ENCODE measurements around the gene SFN.
"Not testable (repeated sequence)": the region's sequence is repeated elsewhere in the genome, so short reads cannot be mapped to it uniquely, and the experiment has no call there.

The SFN gene

DNA sequence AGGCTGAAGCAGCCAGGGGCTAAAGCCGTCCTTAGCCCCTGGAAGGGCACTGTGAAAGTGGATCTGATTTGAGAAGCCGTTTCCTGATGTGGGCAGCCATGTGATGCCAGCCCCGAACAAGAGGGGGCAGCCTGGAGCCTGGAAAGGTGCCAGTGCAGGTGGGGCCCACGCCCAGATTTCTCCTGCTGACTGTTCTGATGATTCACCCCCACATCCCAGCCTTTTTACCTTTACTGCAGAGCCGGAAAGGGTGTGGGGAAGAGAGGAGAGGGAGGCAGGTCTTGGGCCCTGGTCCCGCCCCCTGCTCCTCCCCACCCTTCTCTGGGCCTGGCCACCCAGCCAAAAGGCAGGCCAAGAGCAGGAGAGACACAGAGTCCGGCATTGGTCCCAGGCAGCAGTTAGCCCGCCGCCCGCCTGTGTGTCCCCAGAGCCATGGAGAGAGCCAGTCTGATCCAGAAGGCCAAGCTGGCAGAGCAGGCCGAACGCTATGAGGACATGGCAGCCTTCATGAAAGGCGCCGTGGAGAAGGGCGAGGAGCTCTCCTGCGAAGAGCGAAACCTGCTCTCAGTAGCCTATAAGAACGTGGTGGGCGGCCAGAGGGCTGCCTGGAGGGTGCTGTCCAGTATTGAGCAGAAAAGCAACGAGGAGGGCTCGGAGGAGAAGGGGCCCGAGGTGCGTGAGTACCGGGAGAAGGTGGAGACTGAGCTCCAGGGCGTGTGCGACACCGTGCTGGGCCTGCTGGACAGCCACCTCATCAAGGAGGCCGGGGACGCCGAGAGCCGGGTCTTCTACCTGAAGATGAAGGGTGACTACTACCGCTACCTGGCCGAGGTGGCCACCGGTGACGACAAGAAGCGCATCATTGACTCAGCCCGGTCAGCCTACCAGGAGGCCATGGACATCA is at the start of gene SFN:
Gene SFN (plus strand): TSS at position 369 of the 904 bp plus-strand sequence. CDS start 64 bp downstream, at position 433.
- DNase-seq, result peak; percentile 96

DNA sequence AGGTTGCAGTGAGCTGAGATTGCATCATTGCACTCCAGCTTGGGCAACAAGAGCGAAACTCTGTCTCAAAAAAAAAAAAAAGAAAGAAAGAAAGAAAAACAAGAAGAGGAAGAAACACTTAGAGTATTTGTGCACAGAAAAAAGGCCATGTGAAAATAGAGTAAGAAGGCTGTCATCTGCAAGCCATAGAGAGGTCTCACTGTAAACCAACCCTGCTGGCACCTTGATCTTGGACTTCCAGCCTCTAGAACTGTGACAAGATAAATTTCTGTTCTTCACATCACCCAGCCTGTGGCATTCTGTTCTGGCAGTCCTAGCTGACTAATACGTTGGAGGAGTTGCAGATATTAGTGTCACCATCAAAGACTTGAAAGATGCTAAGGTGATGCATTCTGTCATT is 48.6 kb upstream of the SFN start:
- no peak for DNase-seq

DNA sequence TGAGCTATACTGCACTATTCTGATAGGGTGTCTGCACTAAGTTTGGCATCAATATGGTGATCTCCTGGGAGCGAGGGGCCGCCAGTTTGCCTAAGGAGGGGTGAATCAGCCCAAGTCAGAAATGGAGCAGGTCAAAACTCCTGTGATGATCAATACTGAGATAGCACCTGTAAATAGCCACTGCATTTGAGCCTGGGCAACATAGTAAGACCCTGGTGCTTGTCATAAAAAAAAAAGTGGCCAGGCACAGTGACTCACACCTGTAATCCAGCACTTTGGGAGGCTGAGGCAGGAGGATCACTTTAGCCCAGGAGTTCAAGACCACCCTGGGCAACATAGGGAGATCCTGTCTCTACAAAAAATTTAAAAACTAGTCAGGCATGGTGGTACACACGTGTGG is 48.1 kb upstream of the SFN start:
- no peak for DNase-seq

DNA sequence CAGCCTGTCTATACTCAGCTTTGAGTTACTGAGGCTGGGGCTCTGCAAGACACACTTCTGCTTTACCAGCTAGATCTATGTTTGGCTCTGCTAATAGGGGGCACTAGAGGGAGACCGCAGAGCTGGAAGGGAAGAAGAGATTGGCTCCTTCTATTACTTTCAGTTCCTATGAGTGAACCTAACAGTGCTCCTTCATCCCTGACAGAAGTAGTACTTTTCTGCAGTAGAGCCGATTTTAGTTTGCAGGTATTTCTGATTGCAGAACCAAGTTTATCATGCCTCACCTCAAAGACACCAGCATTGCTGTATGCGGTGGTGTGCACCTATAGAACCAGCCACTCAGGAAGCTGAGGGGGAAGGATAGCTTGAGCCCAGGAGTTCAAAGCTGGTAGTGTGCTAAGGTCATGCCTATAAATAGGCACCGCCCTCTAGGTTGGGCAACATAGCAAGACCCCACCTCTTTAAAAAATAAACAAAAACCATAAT is 42.1 kb upstream of the SFN start:
- no peak for DNase-seq

DNA sequence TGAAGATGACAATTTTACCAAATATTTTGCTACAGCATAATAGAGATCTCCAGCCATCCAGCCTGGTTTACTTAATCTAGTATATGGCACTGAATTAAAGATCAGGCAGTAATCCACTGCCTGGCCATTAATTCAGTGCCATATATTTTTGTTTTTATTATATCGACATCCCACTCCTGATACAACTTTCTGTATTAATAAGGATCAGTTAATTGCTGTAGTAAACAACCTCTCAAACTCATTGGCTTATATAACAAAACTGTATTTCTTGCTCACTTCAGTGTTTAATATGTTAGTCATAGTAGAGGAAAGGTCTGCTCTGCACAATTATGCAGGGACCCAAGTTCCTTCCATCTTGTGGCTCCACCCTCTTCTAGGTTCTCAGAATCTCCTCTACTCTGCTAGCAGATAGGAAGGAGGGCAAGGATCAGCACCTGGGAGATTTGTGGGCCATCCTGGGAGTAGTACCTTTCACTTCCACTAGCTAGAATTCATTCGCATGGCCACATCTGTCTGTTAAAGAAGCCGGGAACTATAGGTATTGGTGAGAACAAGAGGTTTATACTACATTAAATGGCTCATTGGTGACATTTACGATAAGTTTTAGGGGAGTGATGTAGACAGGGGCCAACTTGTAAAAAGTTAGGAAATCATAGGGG is 40.1 kb upstream of the SFN start:
- no peak for DNase-seq

DNA sequence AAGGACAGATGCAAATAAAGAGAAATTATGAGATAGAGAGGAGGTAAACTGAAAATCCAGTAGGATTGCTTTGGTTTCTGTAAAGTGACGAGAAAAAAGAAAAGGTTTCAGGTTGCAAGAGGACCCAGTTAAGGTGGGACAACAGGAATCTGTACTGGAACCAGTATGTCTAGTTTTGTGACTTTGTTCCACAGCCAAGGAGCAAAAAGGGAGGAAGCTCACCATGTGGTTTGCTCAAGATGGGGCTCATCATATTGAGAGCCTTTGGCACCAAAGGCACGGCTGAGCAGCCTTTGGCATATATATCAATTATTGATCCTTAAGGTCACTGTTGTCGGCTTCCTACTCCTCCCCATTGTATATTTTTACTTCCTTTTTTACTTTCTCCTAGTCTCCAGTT is 38.2 kb upstream of the SFN start:
- no peak for DNase-seq

DNA sequence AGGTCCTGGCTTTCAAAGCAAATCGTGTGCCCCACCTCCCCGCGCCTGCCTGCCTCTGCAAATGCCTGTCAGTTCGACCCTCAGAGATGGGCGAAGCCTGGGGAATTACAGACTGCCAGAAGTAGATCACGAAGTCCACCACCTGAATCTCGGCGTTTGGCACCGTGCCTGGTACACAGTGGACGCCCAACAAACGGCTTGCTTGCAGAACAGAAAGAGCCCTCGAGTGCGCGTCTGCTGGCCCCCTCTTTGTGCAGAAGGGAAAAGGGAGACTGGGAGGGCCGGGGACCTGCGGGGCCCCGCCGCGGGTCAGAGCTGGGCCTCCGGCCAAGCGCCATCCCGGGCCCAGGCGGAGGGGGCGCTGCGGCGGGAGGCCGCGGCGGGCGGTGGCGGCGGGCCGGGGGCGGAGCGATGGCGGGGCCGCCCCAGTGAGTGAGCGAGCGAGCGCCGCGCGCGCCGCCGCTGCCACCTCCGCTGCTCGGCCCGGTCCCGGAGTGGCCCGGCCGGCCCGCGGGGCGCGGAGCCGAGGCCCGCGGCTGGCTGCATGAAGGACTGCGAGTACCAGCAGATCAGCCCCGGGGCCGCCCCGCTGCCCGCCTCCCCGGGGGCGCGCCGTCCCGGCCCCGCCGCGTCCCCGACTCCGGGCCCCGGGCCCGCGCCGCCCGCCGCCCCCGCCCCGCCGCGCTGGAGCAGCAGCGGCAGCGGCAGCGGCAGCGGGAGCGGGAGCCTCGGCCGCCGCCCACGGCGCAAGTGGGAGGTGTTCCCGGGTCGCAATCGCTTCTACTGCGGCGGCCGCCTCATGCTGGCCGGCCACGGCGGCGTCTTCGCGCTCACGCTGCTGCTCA is 36.5 kb upstream of the SFN start, which contains the start of gene ZDHHC18:
Gene ZDHHC18 (plus strand): TSS at position 428 of the 845 bp plus-strand sequence. CDS start 117 bp downstream, at position 545.
- peak; percentile 61 for DNase-seq

DNA sequence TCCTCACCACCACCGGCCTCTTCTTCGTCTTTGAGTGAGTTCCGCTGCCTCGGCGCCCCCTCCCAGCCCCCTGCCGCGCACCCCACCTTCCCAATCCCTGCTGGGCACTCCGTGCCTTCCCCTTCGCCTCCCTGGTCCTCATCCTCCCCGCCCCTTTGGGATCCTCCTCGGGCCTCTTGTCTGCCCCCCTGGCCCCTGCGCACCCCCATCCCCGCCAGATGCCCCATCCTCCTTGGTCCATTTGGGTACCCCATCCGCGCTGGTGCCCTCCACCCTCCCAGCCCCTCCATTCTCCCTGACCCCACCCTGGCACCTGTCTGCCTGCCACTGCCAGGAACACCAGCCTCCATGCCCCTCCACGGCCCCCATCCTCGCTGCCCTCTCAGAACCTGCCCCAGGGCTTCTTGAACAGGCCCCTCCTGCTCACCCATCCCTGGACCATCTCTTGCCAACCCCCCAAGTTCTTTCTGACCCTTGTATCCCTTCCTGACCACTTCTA is 35.8 kb upstream of the SFN start:
- DNase-seq, result no peak

DNA sequence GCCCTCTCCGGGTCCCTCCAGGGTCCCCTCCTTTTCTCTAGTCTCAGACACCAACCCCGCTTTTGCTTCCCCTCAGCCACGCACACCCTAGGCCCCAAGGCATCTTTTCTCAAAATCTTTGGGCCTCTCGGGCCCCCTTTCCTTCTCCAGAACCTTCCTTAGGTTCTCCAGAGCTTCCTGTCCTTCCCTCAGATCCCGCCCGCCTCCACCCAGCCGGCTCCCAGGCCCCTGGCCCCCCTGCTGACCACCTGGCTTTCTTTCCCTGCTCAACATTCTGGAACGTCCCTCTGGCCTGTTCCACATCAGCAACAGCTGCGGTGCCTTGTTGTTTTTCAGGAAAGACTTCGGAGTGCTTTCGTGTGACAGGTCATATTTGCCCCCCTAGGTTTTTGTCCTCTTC is 35.3 kb upstream of the SFN start:
- DNase-seq, result no peak

DNA sequence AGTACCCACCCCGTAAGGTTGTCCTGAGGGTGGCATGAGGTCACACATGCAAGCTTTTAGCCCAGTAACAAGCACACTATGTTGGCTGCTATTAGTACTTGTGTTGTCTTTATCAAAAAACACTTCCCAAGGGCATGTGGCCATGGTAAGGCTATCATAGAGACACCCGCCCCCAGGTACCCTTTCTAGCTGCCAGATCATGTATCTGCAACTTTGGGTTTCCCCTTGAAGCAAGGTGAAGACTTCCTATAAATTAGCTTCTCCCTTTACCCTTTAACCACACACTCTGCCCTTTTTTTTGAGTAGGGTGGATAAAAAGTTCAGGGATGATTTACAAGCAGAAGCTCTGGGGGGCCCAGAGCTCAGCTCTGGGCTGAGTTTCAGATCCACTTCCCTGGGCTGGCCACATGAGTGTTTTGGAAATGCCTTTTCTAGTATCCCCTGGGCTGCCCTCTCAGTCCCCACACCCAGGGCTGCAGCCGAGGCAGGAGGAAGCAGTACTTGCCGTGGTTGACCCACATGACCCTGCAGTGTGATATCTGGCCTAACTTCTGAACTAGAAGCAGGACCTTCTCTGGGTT is 34.4 kb upstream of the SFN start:
- no peak for DNase-seq

DNA sequence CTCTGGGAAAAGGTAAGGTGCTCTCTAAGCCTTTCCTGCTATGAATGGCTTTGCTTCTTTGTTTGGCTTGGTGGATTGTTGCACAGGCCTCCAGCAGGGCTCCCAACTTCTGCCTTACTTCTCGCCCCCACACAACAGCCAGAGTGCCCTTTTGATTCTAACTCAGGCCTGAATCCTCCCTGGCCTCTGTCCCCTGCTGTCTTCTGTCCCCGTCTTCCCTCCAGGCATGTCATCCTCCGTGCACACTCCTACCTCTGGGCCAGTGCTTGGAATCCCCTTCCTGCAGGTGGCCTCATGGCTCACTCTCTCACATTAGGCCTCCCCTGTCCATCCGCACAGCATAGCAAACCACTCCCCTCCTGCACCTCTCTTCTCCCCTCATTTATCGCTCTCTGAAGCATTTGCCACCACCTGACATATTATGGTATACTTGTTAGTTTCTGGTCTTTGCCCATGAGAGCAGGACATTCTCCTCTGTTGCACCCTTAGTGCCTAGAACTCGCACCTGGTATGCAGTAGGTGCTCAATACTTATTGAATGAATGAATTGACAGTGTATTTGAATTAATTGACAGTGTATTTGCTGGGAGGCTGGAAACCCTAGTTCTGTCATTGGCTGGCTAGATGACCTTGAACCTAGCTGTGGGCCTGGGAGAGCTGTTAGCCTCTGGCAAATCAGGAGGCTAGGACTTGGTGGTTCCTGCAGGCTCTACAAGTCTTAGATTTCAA is 33.6 kb upstream of the SFN start:
- no peak for DNase-seq

DNA sequence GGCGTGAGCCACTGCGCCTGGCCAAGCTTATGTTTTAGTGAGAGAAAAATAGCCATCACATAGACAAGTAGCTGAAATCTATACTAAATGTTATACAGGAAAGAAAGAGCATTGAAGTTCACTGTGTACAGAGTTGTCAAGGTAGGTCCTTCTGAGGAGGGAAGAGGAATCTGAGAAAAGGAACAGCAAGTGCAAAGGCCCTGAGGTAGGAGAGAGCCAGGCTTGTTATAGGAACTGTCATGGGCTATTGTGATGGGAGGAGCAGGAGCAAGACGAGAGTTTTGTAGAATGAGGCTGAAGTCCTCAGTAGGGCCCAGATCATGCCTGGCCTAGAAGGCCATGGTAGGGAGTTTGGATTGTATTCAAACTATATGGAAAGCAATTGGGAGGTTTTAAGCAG is 31.9 kb upstream of the SFN start:
- no peak for DNase-seq

DNA sequence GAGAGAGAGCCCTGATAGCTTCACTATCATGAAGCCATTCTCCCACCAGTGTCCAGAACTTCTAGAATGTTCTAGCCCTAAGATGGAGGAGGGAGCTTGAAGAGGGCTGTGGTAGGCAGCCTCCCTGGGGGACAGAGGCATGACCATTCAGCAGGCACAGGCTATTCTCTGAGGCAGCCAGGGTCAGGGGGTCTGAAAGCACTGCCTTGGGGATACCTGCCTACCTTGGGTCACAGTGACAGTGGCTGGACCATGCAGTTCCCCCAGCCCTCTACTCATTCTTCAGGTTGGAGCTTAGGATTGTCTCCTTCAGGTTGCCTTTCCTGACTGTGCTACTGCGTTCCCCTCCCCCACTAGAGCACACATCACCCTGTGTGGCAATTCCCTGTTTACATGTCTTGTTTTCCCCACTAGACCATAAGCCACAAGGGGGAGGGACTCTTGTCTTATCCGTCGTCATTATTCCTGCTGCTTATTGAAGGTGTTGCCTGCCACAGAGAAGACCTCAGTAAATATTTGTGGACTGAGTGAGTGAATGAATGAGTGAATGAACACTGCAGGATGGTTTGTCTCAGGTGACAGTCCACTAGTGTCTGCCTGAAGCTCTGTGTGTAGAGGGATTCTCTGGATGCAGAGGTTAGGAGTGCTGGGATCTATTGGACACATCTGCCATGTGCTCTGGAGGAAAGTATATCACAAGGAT is 31.3 kb upstream of the SFN start:
- DNase-seq, result no peak

DNA sequence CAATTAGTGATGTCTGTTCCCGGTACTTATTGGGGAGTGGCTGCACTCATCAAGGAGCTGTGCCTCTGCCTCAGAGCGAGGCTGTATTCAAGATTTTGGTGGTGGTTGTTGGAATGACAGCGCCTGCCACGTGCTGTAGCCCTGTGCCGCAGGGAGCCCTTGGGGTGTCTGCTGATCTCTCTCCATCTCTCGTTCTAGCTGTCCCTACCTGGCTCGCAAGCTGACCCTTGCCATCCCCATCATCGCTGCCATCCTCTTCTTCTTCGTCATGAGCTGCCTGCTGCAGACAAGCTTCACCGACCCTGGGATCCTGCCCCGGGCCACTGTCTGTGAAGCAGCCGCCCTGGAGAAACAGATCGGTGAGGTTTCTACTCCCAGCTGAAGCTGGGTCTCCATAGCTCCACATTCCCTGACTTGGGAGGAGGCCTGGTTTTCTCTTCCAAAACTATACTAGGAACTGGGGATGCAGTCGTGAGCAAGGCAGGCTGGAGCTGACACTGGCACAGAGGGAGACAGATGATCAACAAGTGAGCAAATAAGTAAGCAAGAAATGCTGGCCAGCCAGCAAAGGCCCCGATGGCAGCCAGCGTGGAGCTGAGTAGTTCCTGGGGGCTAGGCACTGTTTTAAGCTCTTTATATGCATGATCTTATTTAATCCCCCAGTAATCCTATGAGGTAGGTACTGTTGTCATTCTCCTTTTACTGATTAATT is 30.5 kb upstream of the SFN start:
- DNase-seq, result no peak

DNA sequence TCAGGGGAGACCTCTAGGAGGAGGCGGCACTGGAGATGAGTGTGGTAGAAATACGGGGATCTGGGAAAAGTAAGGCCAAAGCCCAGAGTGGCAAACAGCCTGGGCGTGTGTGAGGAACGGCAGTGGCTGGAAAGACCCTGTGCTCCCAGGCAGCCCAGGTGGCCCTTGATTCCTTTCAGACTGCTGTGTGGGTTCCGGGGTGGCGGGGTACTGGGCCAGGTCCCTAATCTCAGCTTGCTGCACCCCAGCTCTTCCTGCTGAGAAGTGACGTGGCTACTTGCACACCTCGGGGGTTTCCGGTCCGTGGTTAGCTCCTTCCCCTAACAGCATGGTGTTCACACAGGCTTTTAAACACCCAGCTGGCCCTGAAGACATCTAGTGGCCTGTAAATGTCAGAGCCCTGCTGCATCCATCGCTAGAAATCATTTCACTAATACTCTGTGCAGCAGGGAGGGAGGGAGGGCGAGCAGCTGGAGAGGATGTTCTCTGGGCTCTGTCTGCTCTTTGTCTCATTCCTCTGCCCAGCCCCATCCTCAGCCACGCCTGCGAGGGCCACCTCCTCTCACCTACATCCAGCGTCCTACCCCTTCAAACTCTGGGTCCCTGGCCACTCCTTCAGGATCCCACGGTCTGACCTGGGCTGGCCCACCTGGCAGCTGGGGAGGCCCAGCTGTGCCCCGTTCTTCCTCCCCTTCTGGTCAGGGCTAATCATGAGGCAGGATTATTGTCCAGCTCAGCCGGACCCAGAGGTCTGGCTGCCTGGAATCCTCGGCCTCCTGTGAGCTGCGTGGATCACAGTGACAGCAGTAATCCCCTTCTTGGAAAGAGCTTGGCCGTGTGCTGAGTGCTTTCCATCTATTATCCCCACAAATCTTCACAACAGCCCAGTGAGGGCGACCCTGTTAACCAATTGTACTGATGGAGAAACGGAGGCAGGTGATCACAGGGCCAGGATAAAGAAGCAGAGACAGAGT is 29.2 kb upstream of the SFN start:
- no peak for DNase-seq

DNA sequence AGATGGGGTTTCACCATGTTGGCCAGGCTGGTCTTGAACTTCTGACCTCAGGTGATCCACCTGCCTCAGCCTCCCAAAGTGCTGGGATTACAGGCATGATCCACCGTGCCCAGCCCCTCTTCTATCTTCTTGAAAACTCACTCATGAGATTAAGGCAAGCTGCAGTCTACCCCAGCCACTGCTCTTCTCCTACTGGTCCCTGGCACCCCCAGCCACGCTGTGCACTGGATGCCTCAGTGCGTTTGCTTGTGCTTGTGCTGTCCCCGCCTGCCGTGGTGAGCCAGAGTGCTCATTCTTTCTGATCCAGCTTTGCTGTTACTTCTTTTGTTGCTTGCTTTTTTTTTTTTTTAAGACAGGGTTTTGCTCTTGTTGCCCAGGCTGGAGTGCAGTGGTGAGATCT is 25.3 kb upstream of the SFN start:
- not testable (repeated sequence) for DNase-seq

DNA sequence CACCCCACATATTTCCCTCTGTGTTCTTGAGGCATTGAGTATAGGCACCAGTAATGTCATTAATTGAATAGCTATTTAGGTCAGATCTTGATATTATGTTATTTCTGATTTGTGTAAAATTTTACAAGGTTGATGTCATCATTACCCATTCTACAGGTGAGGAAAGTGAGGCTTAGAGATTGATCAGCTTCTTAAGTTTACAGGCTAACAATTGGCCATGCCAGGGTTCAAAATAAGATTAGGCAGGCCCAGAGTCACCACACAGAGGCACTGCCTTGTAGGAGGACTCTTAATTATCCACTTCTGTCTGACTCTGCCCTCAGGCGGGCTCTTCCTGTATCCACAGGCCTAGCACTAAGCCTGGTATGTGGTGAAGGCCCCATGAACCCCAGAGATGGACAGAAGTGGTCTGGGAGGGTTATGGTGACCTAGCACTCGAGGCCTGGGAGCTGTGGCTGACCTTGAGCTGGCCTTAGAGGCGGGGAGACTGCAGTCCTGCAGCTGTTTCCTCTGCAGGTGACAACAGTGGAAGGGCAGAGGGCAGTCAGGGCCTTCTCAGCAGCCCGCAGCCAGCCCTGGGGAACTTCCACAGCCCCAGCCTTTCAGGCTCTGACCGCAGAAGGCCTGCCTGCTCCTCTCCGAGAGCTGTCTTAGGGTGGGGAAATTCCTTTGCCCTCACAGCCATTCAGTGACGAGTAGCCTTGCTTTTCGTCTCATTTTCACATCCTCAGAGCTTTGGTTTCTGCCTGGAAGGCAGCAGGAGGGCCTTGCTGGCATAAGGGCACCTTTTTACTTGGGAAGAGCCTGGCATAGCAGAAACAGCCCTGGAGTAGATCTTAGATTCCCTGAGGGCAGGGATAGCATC is 24.2 kb upstream of the SFN start:
- no peak for DNase-seq

DNA sequence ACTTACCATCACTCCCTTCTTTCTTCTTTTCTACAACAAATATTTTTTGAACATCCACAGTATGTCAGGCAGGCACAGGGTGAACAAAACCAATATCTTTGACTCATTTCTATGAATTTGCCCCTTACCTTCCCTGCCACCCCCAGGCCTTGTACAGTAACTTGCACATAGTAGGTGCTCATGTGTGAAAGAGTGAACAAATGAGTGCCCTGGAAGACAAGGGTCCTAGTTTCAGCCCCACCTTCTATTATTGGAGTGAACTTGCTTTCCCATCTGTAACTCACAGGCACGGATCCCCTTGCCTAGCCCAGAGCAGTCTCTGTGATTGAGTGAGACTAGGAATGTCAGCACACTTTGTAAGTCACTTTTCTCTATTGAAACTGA is 23.6 kb upstream of the SFN start:
- no peak for DNase-seq
